Heart right ventricle (tissue), 16 donors: ENCODE data around the gene SSX2. TPM values are rescaled to one million over a fixed set of nuclear protein-coding genes. Genes with fewer than 3 reads are reported as not detected.
"Not testable (repeated sequence)": the region's sequence is repeated elsewhere in the genome, so short reads cannot be mapped to it uniquely, and the experiment has no call there.

ENCODE experiments used
- ATAC-seq, 8 donors: fragments of 200-7000 bp; cut with Tn5 transposase; one replicate each; pipeline ENCODE4 v1.9.1; 2020; ENCODE audit warnings: mild to moderate bottlenecking in 8 of 8, moderate library complexity in 8 of 8, moderate number of reproducible peaks in 1 of 8
- DNase-seq, 2 donors: peaks; one replicate each; pipeline ENCODE4 v3.0.0-alpha.2; 2020
- H3K27ac ChIP-seq, 10 donors: fragments of 200-600 bp; sonication (generic) in 2 of 10; one replicate each; pipeline versions ENCODE4 v1.5.0 to v1.8.0; 2020 to 2022; ENCODE audit warnings: mild to moderate bottlenecking in 3 of 10
- H3K27me3 ChIP-seq, 7 donors: fragments of 200-600 bp; one replicate each; pipeline ENCODE4 v1.8.0; 2021 to 2022; ENCODE audit warnings: mild to moderate bottlenecking in 2 of 7
- H3K36me3 ChIP-seq, 9 donors: fragments of 200-600 bp; sonication (generic) in 1 of 9; one replicate each; pipeline versions ENCODE4 v1.5.0 to v1.8.0; 2020 to 2022; ENCODE audit warnings: mild to moderate bottlenecking in 2 of 9
- H3K4me1 ChIP-seq, 9 donors: fragments of 200-600 bp; sonication (generic) in 1 of 9; one replicate each; pipeline versions ENCODE4 v1.5.0 to v1.8.0; 2020 to 2022; ENCODE audit warnings: mild to moderate bottlenecking in 4 of 9
- H3K4me3 ChIP-seq, 10 donors: fragments of 200-600 bp; sonication (generic) in 2 of 10; one replicate each; pipeline versions ENCODE4 v1.5.0 to v1.8.0; 2020 to 2022; ENCODE audit warnings: mild to moderate bottlenecking in 7 of 10, moderate library complexity in 2 of 10
- H3K9me3 ChIP-seq, 11 donors: fragments of 200-600 bp in 10 of 11; sonication (generic) in 2 of 11; one replicate each; pipeline versions ENCODE4 v1.5.0 to v1.8.0; 2013 to 2022; ENCODE audit warnings: mild to moderate bottlenecking in 2 of 11, control low read depth in 1 of 11, moderate library complexity in 1 of 11
- WGBS, 2 donors: extraction: QIAGEN DNeasy Blood & Tissue Kit; methylation state at CpG; one replicate each; pipeline ENCODE4 v1.1.7; 2013; ENCODE audit warnings: inconsistent platforms in 1 of 2; 5-methylcytosine and 5-hydroxymethylcytosine counted together
- intact Hi-C, 10 donors: fragments of 100-400 bp; cut with DNase I; formaldehyde crosslinking; loops; one replicate each; pipeline versions ENCODE4 v1.11.1 to v1.14.2; 2022
- long read RNA-seq, 3 donors: library from polyadenylated mRNA; unstranded; transcript quantifications; one replicate each; pipeline ENCODE4 v2.0.0, GENCODE V29; 2020 to 2021
- polyA plus RNA-seq, 2 donors: library from polyadenylated mRNA; stranded (reverse); fragments of 200-250 nt; gene quantifications; one replicate each; pipeline ENCODE4 v1.2.3, GENCODE V29; 2013
- total RNA-seq, 10 donors: library from RNA; stranded (reverse); fragmentation: NEBNext Ultra II Directional in 3 of 10; extraction: Animal tissue kit (Norgen Biotek cat#: 25700) in 3 of 10; gene quantifications; one replicate each; pipeline versions ENCODE4 v1.2.1 to v1.2.4, GENCODE V29; 2021 to 2023
- donor health status: Arrhythmogenic right ventricular cardiomyopathy.
- donor health status: ischemic (EF 13 %, LVEDD 7.1; RV severe dilation, severe dysfunction).
- donor health status: healthy with polysubstance abuse.
- donor health status: DM: no; HTN: yes; CAD: no.
- donor health status: DM: no; HTN: no; CAD: no.
- donor health status: ischemic (EF 25% LVEDD 6.9; RV normal size, moderate dysfunction).
- donor health status: ischemic (EF 25% LVEDD 5.7; RV mildly dilated, moderate dysfunction).
- donor health status: healthy.
- donor health status: DM: yes; HTN: yes; CAD: no.
- donor health status: Ischemic cardiomyopathy.
- donor health status: ischemic (EF 35%, LVEDD 5.7; RV mildly dilated, moderate dysfunction).
- donor health status: nonischemic (EF 11% LVEDD 7.7; RV severe dilation, severe dysfunction).
- donor health status: DM: yes; HTN: yes; CAD: no.
- donor health status: PGD.
- donor health status: ischemic (EF 29% LVEDD 5.4; RV normal size, mild dysfunction).
- donor health status: nonischemic (EF 23%, LVEDD 6.1; RV moderate dilation, normal function).

SSX2 gene, protein sequence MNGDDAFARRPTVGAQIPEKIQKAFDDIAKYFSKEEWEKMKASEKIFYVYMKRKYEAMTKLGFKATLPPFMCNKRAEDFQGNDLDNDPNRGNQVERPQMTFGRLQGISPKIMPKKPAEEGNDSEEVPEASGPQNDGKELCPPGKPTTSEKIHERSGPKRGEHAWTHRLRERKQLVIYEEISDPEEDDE
- total RNA-seq (not detected), polyA plus RNA-seq (not detected)
- long read RNA-seq, donor 1: 0 reads
- long read RNA-seq, donor 2: 0 reads
- long read RNA-seq, donor 3: 0 reads

DNA sequence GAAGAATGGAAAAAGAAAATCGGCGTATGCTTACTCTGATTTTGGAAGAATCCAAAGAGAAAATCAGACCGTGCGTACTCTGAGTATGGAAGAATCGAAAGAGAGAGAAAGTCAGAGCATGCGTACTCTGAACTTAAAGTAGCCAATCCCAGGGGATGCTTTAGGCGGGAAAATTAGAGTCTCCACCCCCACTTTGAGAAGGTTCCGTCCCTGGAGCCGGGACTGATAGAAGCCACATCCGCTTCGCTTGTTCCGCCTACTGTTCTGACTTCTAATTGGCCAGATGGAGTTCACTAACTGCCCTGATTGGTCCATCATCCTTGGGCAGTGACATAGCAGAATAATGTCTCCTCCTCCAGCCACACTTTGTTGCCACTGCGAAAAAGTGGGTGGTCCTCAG lies at the start of gene SSX2:
Gene SSX2, minus strand, starts transcription at position 101 of the 400 bp plus-strand sequence. CDS start 1,429 bp downstream, outside the sequence.
- H3K27me3 ChIP-seq, H3K4me1 ChIP-seq, ATAC-seq, H3K36me3 ChIP-seq, intact Hi-C loops, H3K27ac ChIP-seq, H3K9me3 ChIP-seq, DNase-seq, H3K4me3 ChIP-seq: not testable (repeated sequence)
- no CpG with 5 or more reads among the region's 13 CpGs for WGBS, 2 donors

DNA sequence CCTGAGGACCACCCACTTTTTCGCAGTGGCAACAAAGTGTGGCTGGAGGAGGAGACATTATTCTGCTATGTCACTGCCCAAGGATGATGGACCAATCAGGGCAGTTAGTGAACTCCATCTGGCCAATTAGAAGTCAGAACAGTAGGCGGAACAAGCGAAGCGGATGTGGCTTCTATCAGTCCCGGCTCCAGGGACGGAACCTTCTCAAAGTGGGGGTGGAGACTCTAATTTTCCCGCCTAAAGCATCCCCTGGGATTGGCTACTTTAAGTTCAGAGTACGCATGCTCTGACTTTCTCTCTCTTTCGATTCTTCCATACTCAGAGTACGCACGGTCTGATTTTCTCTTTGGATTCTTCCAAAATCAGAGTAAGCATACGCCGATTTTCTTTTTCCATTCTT lies 44.0 kb upstream of the SSX2 start, which contains the start of gene SSX2B:
Gene SSX2B, plus strand, starts transcription at position 301 of the 400 bp plus-strand sequence. CDS start 1,429 bp downstream, outside the sequence.
- H3K36me3 ChIP-seq, H3K4me3 ChIP-seq, H3K27ac ChIP-seq, intact Hi-C loops, H3K9me3 ChIP-seq, ATAC-seq, H3K27me3 ChIP-seq, H3K4me1 ChIP-seq, DNase-seq: not testable (repeated sequence)
- WGBS, 2 donors: no CpG with 5 or more reads among the region's 13 CpGs

DNA sequence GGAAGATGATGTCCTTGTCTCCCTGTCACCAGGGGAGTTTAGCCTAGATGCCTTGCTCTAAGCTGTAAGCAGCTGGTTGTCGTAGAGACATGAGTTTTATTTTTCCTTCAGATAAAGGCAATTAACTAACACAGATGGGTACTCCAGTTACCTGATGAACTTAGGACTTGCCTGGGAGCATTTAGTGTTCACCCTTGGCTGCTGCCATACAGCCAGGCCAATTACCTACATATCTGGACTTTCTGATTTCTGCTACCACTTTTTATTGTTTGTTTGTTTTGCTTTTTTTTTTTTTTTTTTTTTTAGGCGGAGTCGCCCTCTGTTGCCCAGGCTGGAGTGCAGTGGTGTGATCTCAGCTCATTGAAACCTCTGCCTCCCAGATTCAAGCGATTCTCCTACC lies 14.9 kb downstream of the SSX2 start:
- 83 to 100% methylated on average over 1 of the region's 4 CpGs for WGBS, 2 donors
- H3K4me3 ChIP-seq, H3K27ac ChIP-seq, H3K36me3 ChIP-seq, H3K27me3 ChIP-seq, H3K9me3 ChIP-seq, intact Hi-C loops, DNase-seq, ATAC-seq, H3K4me1 ChIP-seq: not testable (repeated sequence)

DNA sequence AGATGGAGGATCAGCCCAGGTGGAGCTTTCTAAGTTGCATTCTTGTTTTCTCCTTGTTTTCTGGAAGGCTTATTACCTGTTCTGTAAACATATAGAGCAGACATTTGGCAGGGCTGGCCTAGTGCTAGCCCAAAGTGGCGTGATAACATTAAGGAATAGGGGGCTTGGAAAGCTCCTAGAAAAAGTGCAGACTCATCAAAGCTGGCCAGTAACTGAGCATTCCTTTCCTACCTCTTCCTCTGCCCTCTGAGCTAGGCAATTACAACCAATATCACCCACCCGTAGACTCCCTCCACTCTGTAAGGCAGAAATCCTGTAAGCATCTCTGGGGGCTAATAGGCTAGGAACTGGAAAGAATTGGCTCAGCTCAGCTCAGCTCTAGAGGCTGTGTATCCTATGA lies 44.8 kb downstream of the SSX2 start:
- intact Hi-C loops, H3K4me1 ChIP-seq, ATAC-seq, DNase-seq, H3K4me3 ChIP-seq, H3K36me3 ChIP-seq, H3K27ac ChIP-seq, H3K9me3 ChIP-seq: not testable (repeated sequence)
- WGBS, 2 donors: 82 to 86% methylated on average over 2 of the region's 2 CpGs
- H3K27me3 ChIP-seq: peaks cover 0 to 34% (median 0%) of the 10 kb centered on the region in 7 donors

DNA sequence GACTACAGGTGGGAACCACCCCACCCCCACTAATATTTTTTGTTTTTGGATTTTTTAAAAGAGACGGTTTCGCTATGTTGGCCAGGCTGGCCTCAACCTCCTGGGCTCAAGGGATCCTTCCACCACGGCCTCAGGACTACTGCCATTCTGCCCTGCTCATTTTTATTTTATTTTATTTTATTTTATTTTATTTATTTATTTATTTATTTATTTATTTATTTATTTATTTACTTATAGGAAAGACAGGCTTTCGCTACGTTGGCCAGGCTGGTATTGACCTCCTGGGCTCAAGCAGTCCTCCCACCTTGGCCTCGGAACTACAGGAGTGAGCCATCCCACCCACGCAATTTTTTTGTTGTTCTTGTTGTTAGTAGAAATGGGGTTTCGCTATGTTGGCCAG lies 51.5 kb downstream of the SSX2 start:
- H3K9me3 ChIP-seq, H3K27me3 ChIP-seq, H3K4me3 ChIP-seq, H3K27ac ChIP-seq, ATAC-seq, DNase-seq, H3K4me1 ChIP-seq, intact Hi-C loops, H3K36me3 ChIP-seq: not testable (repeated sequence)
- WGBS, 2 donors: 90 to 91% methylated on average over 8 of the region's 8 CpGs

DNA sequence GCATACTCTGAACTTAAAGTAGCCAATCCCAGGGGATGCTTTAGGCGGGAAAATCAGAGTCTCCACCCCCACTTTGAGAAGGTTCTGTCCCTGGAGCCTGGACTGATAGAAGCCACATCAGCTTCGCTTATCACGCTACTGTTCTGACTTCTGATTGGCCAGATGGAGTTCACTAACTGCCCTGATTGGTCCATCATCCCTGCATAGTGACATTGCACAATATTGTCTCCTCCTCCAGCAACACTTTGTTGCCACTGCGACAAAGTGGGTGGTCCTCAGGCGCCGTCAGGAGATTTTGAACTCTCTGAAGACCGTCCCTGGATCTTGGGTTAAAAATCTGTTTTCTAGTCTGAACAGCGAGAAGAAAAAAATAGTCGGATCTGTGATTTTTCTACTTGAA lies 52.2 kb downstream of the SSX2 start, which contains the start of gene SSX7:
Gene SSX7, minus strand, starts transcription at position 101 of the 400 bp plus-strand sequence. CDS start 1,428 bp downstream, outside the sequence.
- H3K4me1 ChIP-seq, H3K27ac ChIP-seq, H3K27me3 ChIP-seq, DNase-seq, H3K9me3 ChIP-seq, intact Hi-C loops, H3K4me3 ChIP-seq, H3K36me3 ChIP-seq, ATAC-seq: not testable (repeated sequence)
- 87 to 90% methylated on average over 9 of the region's 9 CpGs for whole genome bisulfite sequencing, 2 donors

DNA sequence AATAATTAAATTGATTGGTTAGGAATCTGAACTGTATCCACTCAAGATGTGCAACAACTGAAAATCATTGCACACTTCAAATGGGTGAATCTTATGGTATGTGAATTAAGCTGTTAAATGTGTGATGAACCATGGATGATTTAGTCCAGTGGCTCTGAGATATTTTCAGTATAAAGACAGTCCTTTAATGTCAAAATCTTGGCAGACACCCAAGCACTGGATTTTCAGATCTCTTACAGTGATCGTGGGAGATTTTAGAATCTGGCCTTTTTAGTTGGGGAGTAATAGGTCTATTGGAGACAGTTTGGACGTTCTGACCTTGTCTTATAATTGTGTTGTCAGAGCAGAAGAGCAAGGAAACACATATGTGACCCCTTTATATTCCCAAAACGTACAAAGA lies 56.3 kb downstream of the SSX2 start:
- H3K27ac ChIP-seq, ATAC-seq, H3K9me3 ChIP-seq, intact Hi-C loops, H3K4me3 ChIP-seq, H3K4me1 ChIP-seq, H3K36me3 ChIP-seq, DNase-seq: not testable (repeated sequence)
- peaks cover 0 to 22% (median 0%) of the 10 kb centered on the region in 7 donors for H3K27me3 ChIP-seq
- 55 to 61% methylated on average over 3 of the region's 3 CpGs for WGBS, 2 donors

DNA sequence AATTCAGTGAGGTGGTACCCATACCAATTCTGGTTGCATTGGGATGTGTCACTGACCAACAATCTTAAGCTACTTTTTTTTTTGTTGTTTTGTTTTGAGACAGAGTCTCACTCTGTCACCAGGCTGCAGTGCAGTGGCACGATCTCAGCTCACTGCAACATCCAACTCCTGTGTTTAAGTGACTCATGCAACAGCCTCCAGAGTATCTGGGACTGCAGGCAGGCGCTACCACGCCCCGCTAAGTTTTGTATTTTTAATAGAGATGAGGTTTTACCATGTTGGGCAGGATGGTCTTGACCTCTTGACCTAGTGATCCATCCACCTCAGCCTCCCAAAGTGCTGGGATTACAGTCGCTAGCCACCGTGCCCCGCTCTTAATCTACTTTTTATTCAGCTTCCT lies 58.0 kb downstream of the SSX2 start:
- H3K4me1 ChIP-seq, intact Hi-C loops, H3K4me3 ChIP-seq, H3K27ac ChIP-seq, DNase-seq, H3K9me3 ChIP-seq, H3K36me3 ChIP-seq, ATAC-seq: not testable (repeated sequence)
- H3K27me3 ChIP-seq: peaks cover 0 to 22% (median 0%) of the 10 kb centered on the region in 7 donors
- 89 to 90% methylated on average over 7 of the region's 7 CpGs for WGBS, 2 donors

Other genes with a start within 250 kb of the SSX2 start
- gene XAGE1A, start 211.4 kb downstream of the SSX2 start, total RNA-seq: not detected
- gene XAGE1A, start 211.4 kb downstream of the SSX2 start, polyA plus RNA-seq: not detected
- not detected for gene XAGE1B, start 190.1 kb downstream of the SSX2 start, total RNA-seq
- gene XAGE1B, start 190.1 kb downstream of the SSX2 start, polyA plus RNA-seq: not detected
- not detected for gene SSX7, start 52.3 kb downstream of the SSX2 start, total RNA-seq
- gene SSX7, start 52.3 kb downstream of the SSX2 start, polyA plus RNA-seq: not detected
- gene SSX2B, start 44.1 kb upstream of the SSX2 start, total RNA-seq: not detected
- not detected for gene SSX2B, start 44.1 kb upstream of the SSX2 start, polyA plus RNA-seq
- gene SPANXN5, start 90.2 kb upstream of the SSX2 start, total RNA-seq: not detected
- gene SPANXN5, start 90.2 kb upstream of the SSX2 start, polyA plus RNA-seq: not detected
- gene XAGE5, start 104.1 kb upstream of the SSX2 start, total RNA-seq: not detected
- not detected for gene XAGE5, start 104.1 kb upstream of the SSX2 start, polyA plus RNA-seq
- not detected for gene XAGE3, start 160.9 kb upstream of the SSX2 start, total RNA-seq
- gene XAGE3, start 160.9 kb upstream of the SSX2 start, polyA plus RNA-seq: not detected
- 10 to 100 TPM in 1 of 10 donors, 1 to 10 TPM in 9; 4.3 to 10.3 (median 6.8) TPM for gene FAM156B, start 190.2 kb upstream of the SSX2 start, total RNA-seq
- gene FAM156B, start 190.2 kb upstream of the SSX2 start, polyA plus RNA-seq: 10 to 100 TPM; 15.0 to 41.4 TPM